K562 (cell line): Measurements from ENCODE around the gene PI4KA. TPM values are rescaled to one million over a fixed set of nuclear protein-coding genes. Genes with fewer than 3 reads are reported as not detected.
A peak's percentile ranks its signal among the peaks of the same experiment; 100 is the strongest.

Experiments used
- IRF2 ChIP-seq: sonication (generic); formaldehyde crosslinking; IDR thresholded peaks from 2 replicates; pipeline ENCODE4 v1.8.1; 2022; ENCODE audit warnings: mild to moderate bottlenecking, missing genetic modification reagents
- JUN ChIP-seq, 2 experiments: sonication (generic) in 1 of 2; formaldehyde crosslinking in 1 of 2; IDR thresholded peaks; 2 replicates each; pipeline versions ENCODE4 v1.6.1 to v1.8.0; 2012 to 2022; ENCODE audit warnings: borderline replicate concordance in 2 of 2, mild to moderate bottlenecking in 2 of 2, improper control_type of control experiment in 1 of 2, low read depth in 1 of 2, low read length in 1 of 2, missing genetic modification reagents in 1 of 2
- MIER1 ChIP-seq: fragments of 450-650 bp; IDR thresholded peaks from 2 replicates; pipeline ENCODE4 v1.6.1; 2016; ENCODE audit warnings: antibody characterized with exemption, mild to moderate bottlenecking, low read depth
- polyA plus RNA-seq, 8 experiments: library from polyadenylated mRNA; depleted of rRNA in 4 of 8; stranded (reverse) in 5 of 8; unstranded in 3 of 8; fragments of >200 nt; fragmentation: Nextera tagmentation in 2 of 8; fragmentation: Illumina TruSeq in 1 of 8; extraction: Ambion mirVana in 2 of 8; extraction: Trizol in 1 of 8; gene quantifications; 2 replicates each; pipeline versions ENCODE4 v1.2.1 to v1.2.3, GENCODE V29; 2011 to 2014; ENCODE audit warnings: inconsistent platforms in 1 of 8, missing spikeins in 1 of 8
- total RNA-seq, 7 experiments: library from RNA; depleted of rRNA in 6 of 7; stranded (reverse); fragments of >200 nt in 6 of 7; fragmentation: Illumina TruSeq in 2 of 7; extraction: Trizol in 2 of 7; gene quantifications; 2 replicates each; pipeline versions ENCODE4 v1.2.1 to v1.2.3, GENCODE V29; 2011 to 2021; ENCODE audit warnings: low replicate concordance in 1 of 7
- TF ChIP-seq, protein P1 (sequence below), 2 experiments: fragments of 450-650 bp in 1 of 2; sonication (generic) in 1 of 2; formaldehyde crosslinking in 1 of 2; IDR thresholded peaks; 2 replicates each; pipeline versions ENCODE4 v1.7.1 to v1.9.0; 2016 to 2022; ENCODE audit warnings: inconsistent platforms in 1 of 2, mild to moderate bottlenecking in 1 of 2, missing genetic modification reagents in 1 of 2
- TF ChIP-seq, protein P2 (sequence below): sonication (generic); formaldehyde crosslinking; IDR thresholded peaks from 2 replicates; pipeline ENCODE4 v1.9.0; 2022; ENCODE audit warnings: mild to moderate bottlenecking, missing genetic modification reagents

The PI4KA gene
- total and polyA plus RNA-seq, 9 of the 15 experiments (the other 6 are each of a cell fraction or from before 2014, with no cell fraction given) = 7.3 to 187 (median 84.7) TPM

DNA sequence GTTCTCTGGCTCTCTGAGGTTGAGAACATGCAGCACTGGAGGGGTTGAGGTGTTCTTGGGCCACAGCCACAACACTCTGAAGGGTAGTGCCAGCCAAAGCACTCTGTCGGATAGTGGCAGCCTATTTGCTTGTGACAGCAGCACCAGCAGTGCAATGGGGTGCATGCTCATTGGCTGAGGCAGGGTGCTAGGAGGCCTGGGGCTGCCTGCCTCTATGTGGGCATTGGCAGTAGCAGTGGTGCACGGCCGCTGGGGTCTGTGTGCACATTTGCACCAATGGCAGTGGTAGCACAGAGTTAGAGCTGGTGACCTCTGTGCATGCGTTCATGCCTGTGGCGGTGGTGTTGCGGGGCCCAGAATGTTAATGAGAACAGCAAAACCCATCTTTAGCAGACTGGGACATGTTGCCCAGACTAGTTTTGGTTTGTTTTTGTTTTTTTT lies 25.4 kb downstream of the PI4KA start (continued):
- TF ChIP-seq, protein P1, sequence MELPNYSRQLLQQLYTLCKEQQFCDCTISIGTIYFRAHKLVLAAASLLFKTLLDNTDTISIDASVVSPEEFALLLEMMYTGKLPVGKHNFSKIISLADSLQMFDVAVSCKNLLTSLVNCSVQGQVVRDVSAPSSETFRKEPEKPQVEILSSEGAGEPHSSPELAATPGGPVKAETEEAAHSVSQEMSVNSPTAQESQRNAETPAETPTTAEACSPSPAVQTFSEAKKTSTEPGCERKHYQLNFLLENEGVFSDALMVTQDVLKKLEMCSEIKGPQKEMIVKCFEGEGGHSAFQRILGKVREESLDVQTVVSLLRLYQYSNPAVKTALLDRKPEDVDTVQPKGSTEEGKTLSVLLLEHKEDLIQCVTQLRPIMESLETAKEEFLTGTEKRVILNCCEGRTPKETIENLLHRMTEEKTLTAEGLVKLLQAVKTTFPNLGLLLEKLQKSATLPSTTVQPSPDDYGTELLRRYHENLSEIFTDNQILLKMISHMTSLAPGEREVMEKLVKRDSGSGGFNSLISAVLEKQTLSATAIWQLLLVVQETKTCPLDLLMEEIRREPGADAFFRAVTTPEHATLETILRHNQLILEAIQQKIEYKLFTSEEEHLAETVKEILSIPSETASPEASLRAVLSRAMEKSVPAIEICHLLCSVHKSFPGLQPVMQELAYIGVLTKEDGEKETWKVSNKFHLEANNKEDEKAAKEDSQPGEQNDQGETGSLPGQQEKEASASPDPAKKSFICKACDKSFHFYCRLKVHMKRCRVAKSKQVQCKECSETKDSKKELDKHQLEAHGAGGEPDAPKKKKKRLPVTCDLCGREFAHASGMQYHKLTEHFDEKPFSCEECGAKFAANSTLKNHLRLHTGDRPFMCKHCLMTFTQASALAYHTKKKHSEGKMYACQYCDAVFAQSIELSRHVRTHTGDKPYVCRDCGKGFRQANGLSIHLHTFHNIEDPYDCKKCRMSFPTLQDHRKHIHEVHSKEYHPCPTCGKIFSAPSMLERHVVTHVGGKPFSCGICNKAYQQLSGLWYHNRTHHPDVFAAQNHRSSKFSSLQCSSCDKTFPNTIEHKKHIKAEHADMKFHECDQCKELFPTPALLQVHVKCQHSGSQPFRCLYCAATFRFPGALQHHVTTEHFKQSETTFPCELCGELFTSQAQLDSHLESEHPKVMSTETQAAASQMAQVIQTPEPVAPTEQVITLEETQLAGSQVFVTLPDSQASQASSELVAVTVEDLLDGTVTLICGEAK (IDR thresholded peaks at IDR 0.05) = no peak
- TF ChIP-seq, protein P1 (CRISPR knock-in tag; IDR thresholded peaks at IDR 0.05) = 0 out of 2 replicates have a peak, but pooled peaks have one; percentile 19
- TF ChIP-seq JUN (IDR thresholded peaks at IDR 0.05; ENCODE audit: borderline replicate concordance, low read depth, low read length) (no peak), JUN (CRISPR knock-in tag; IDR thresholded peaks at IDR 0.05; ENCODE audit: borderline replicate concordance) (peak; percentile 82; the same call in 1 of the 2 replicates), MIER1 (no peak), IRF2 (CRISPR knock-in tag) (0 out of 2 replicates have a peak, but pooled peaks have one; percentile 20)
- TF ChIP-seq, protein P2, sequence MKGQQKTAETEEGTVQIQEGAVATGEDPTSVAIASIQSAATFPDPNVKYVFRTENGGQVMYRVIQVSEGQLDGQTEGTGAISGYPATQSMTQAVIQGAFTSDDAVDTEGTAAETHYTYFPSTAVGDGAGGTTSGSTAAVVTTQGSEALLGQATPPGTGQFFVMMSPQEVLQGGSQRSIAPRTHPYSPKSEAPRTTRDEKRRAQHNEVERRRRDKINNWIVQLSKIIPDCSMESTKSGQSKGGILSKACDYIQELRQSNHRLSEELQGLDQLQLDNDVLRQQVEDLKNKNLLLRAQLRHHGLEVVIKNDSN (CRISPR knock-in tag) = peak; percentile 47; the same call in 1 of the 2 replicates
